ENCODE data around the gene ARSJ.

Gene ARSJ

GRCh38 chr4:113899271-113900070, 80.0 kb downstream of the ARSJ start:
- H3K9me3 ChIP-seq (ENCODE audit: severe bottlenecking): no peaks in the 10 kb centered on the region
- DNase-seq (ENCODE audit: low spot score) (no peak), ATAC-seq (ENCODE audit: low read depth) (no peak)
- H3K27me3 ChIP-seq (ENCODE audit: insufficient read depth, poor library complexity, severe bottlenecking): no peaks in the 10 kb centered on the region
- H3K36me3 ChIP-seq (ENCODE audit: low read depth): peaks cover 43% of the 10 kb centered on the region
- TF ChIP-seq CTCF (IDR thresholded peaks at IDR 0.05; ENCODE audit: poor library complexity, severe bottlenecking): no peak
- H3K4me1 ChIP-seq (ENCODE audit: insufficient read depth, poor library complexity, severe bottlenecking): no peaks in the 10 kb centered on the region
- no peak overlapping the region for H3K27ac ChIP-seq (ENCODE audit: poor library complexity, severe bottlenecking)
- no peak overlapping the region for H3K4me3 ChIP-seq (ENCODE audit: severe bottlenecking)

- H3K27me3 ChIP-seq (ENCODE audit: insufficient read depth, poor library complexity, severe bottlenecking): no peaks in the 10 kb centered on the region
- ATAC-seq (ENCODE audit: low read depth) (no peak), DNase-seq (ENCODE audit: low spot score) (no peak)
- H3K36me3 ChIP-seq (ENCODE audit: low read depth): peaks cover 3% of the 10 kb centered on the region; the same call in 1 of the 2 replicates
- H3K4me1 ChIP-seq (ENCODE audit: insufficient read depth, poor library complexity, severe bottlenecking): no peaks in the 10 kb centered on the region
- peak; percentile 50 for TF ChIP-seq CTCF (IDR thresholded peaks at IDR 0.05; ENCODE audit: poor library complexity, severe bottlenecking)
- no peaks in the 10 kb centered on the region for H3K9me3 ChIP-seq (ENCODE audit: severe bottlenecking)
- H3K27ac ChIP-seq (ENCODE audit: poor library complexity, severe bottlenecking): no peak overlapping the region
- no peak overlapping the region for H3K4me3 ChIP-seq (ENCODE audit: severe bottlenecking)
Observed at GRCh38 chr4:113893546-113893945, 85.9 kb downstream of the ARSJ start.

GRCh38 chr4:113888006-113888405, 91.4 kb downstream of the ARSJ start:
- H3K9me3 ChIP-seq (ENCODE audit: severe bottlenecking): no peaks in the 10 kb centered on the region
- no peaks in the 10 kb centered on the region for H3K36me3 ChIP-seq (ENCODE audit: low read depth)
- H3K27ac ChIP-seq (ENCODE audit: poor library complexity, severe bottlenecking): no peak overlapping the region
- no peak for DNase-seq (ENCODE audit: low spot score)
- H3K4me1 ChIP-seq (ENCODE audit: insufficient read depth, poor library complexity, severe bottlenecking): no peaks in the 10 kb centered on the region
- TF ChIP-seq CTCF (IDR thresholded peaks at IDR 0.05; ENCODE audit: poor library complexity, severe bottlenecking): no peak
- ATAC-seq (ENCODE audit: low read depth): no peak
- H3K4me3 ChIP-seq (ENCODE audit: severe bottlenecking): no peak overlapping the region
- no peaks in the 10 kb centered on the region for H3K27me3 ChIP-seq (ENCODE audit: insufficient read depth, poor library complexity, severe bottlenecking)

- H3K4me1 ChIP-seq (ENCODE audit: insufficient read depth, poor library complexity, severe bottlenecking): no peaks in the 10 kb centered on the region
- no peaks in the 10 kb centered on the region for H3K9me3 ChIP-seq (ENCODE audit: severe bottlenecking)
- H3K4me3 ChIP-seq (ENCODE audit: severe bottlenecking): no peak overlapping the region
- no peaks in the 10 kb centered on the region for H3K27me3 ChIP-seq (ENCODE audit: insufficient read depth, poor library complexity, severe bottlenecking)
- DNase-seq (ENCODE audit: low spot score) (no peak), ATAC-seq (ENCODE audit: low read depth) (no peak)
- H3K36me3 ChIP-seq (ENCODE audit: low read depth): no peaks in the 10 kb centered on the region
- no peak overlapping the region for H3K27ac ChIP-seq (ENCODE audit: poor library complexity, severe bottlenecking)
- TF ChIP-seq CTCF (IDR thresholded peaks at IDR 0.05; ENCODE audit: poor library complexity, severe bottlenecking): no peak
Observed at GRCh38 chr4:113885291-113885690, 94.2 kb downstream of the ARSJ start.

- Histone ChIP-seq H3K4me3 (ENCODE audit: severe bottlenecking) (no peak overlapping the region), H3K9me3 (ENCODE audit: severe bottlenecking) (no peaks in the 10 kb centered on the region), H3K36me3 (ENCODE audit: low read depth) (no peaks in the 10 kb centered on the region), H3K27me3 (ENCODE audit: insufficient read depth, poor library complexity, severe bottlenecking) (no peaks in the 10 kb centered on the region), H3K27ac (ENCODE audit: poor library complexity, severe bottlenecking) (no peak overlapping the region), H3K4me1 (ENCODE audit: insufficient read depth, poor library complexity, severe bottlenecking) (no peaks in the 10 kb centered on the region)
- ATAC-seq (ENCODE audit: low read depth) (no peak), DNase-seq (ENCODE audit: low spot score) (no peak)
- no peak for TF ChIP-seq CTCF (IDR thresholded peaks at IDR 0.05; ENCODE audit: poor library complexity, severe bottlenecking)
Observed at GRCh38 chr4:113884655-113885054, 94.8 kb downstream of the ARSJ start.

Measured in RWPE2 (cell line).